Aortic smooth muscle cell (primary cell): ENCODE results near the gene PAN3. TPM values are rescaled to one million over a fixed set of nuclear protein-coding genes. Genes with fewer than 3 reads are reported as not detected.

Source experiments
- total RNA-seq: library from RNA; depleted of rRNA; stranded (reverse); fragments of >200 nt; gene quantifications from 2 replicates; pipeline ENCODE4 v1.2.3, GENCODE V29; 2014

Gene PAN3, protein sequence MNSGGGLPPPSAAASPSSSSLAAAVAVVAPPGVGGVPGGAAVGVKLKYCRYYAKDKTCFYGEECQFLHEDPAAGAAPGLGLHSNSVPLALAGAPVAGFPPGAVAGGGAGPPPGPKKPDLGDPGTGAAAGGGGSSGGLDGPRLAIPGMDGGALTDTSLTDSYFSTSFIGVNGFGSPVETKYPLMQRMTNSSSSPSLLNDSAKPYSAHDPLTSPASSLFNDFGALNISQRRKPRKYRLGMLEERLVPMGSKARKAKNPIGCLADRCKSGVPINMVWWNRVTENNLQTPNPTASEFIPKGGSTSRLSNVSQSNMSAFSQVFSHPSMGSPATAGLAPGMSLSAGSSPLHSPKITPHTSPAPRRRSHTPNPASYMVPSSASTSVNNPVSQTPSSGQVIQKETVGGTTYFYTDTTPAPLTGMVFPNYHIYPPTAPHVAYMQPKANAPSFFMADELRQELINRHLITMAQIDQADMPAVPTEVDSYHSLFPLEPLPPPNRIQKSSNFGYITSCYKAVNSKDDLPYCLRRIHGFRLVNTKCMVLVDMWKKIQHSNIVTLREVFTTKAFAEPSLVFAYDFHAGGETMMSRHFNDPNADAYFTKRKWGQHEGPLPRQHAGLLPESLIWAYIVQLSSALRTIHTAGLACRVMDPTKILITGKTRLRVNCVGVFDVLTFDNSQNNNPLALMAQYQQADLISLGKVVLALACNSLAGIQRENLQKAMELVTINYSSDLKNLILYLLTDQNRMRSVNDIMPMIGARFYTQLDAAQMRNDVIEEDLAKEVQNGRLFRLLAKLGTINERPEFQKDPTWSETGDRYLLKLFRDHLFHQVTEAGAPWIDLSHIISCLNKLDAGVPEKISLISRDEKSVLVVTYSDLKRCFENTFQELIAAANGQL
- total RNA-seq: 11.0 and 14.1 TPM in 2 replicates

DNA sequence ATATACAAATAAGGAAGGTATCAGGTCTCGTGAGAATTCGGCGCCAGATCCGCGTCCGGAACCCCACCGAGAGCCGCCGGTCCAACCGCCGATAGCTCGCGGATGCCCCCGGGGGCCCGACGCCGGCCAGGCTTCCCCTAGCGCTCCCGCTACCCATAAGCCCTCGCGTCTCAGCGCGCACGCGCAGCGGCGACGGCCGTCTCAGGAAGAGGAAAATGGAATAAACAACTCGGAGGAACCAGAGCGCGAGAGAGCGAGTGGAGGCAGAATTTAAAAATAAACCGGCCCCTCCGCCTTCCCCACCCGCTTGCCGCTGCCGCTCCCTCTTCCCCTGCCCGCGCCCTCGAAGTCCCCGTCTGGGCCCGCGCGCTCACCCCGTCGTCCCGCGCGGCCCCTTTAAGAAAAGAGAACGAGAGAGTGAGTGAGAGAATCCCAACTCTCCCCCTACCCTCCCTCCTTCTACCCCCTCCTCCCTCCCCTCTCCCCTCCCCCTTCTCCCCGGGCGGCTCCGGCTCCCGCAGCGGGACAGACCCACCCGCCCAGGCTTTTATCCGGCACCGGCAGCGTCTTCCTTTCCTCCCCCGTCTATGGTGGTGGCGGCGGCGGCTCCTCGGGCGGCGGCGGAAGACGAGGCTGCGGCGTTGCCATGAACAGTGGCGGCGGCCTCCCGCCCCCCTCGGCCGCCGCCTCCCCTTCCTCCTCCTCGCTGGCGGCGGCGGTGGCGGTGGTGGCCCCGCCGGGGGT lies at the start of gene PAN3:
PAN3 (plus strand) TSS at position 534 of the 744 bp plus-strand sequence; CDS start at position 647, 113 bp downstream.

DNA sequence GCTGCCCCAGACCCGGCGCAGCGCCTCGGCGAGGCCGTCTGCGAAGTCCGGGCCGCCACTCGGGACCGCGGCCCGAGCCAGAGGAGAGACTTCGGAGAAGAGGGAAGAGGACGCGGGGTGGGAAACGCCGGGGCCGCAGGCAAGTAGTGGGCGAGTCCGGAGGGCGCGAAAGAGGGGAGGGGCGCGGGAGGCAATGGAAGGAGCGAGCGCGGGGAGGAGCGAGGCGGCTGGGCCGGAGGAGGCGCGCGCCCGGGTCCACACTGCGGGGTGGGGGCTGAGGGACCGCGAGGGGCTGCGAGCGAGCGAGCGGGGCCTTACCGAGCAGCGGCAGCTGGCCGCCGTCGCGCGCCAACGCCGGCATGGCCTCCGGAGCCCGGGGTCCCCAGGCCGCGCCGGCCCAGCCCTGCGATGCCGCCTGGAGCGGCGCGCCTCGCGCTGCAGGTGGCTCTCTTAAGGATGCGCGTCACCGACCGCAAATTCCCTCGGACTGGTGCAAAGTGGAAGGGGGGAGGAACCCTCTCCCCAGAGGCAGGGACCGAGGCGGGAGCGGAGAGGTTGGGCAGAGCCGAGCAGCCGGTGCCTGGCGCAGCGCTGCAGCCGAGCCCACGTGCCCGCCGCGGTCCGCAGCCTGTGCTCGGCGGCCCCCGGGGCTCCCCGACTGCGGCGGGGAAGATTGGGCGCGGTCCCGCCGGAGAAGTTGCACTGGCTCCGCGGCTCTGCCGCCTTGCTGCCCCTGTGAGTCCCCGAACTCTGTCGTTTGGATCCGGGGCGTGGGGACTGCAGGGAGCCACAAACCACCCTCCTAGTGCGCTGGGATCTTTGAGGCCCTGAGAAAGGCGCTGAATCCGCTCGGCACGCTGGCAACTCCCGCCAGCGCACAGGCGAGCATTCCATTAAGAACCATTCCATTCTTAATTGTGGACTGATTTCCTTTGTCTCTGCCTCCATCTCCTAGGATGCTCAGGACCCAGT lies 37.9 kb upstream of the PAN3 start, which contains the start of gene FLT3:
FLT3 (minus strand) TSS at position 427 of the 972 bp plus-strand sequence; CDS start at position 361, 66 bp downstream.

Other genes starting within 250 kb of the PAN3 start
- not detected in 2 replicates for gene PDX1, start 218.5 kb upstream of the PAN3 start, total RNA-seq
- gene CDX2, start 169.2 kb upstream of the PAN3 start, total RNA-seq: not detected in 2 replicates
- not detected in 2 replicates for gene URAD, start 149.9 kb upstream of the PAN3 start, total RNA-seq
- gene FLT3, start 38.0 kb upstream of the PAN3 start, total RNA-seq: not detected in 2 replicates